IMR-90 (cell line): ENCODE results near the gene FRMD6. TPM values are rescaled to one million over a fixed set of nuclear protein-coding genes. Genes with fewer than 3 reads are reported as not detected.

ENCODE experiments used
- ATAC-seq: fragments of 200-7000 bp; cut with Tn5 transposase; 2 replicates; pipeline ENCODE4 v1.9.1; 2020; ENCODE audit warnings: low read depth, mild to moderate bottlenecking, moderate library complexity
- BruUV-seq: library from RNA; stranded (reverse); fragments of 400-500 nt; replicated peaks from 2 replicates; lab custom pipeline; 2021; lab: Mats Ljungman, UMichigan
- CTCF ChIA-PET: fragments of 300-600 bp; formaldehyde crosslinking; extraction: SDS; loops from one replicate; lab custom pipeline; 2021; ENCODE audit warnings: antibody characterized with exemption; lab: Yijun Ruan, JAX
- POLR2A ChIA-PET: fragments of 300-600 bp; sonication (Branson Sonifier 250); formaldehyde crosslinking; loops from one replicate; lab custom pipeline; 2022; ENCODE audit warnings: antibody characterized with exemption; ENCODE audit not compliant: unreplicated experiment; lab: Charles Lee
- DNase-seq: peaks from one replicate; pipeline ENCODE4 v3.0.0; 2013
- H2AFZ ChIP-seq: replicated peaks from 2 replicates; pipeline ENCODE3; 2013; ENCODE audit warnings: low read length, mild to moderate bottlenecking; ENCODE audit not compliant: poor library complexity
- H2AK5ac ChIP-seq: 2 replicates; pipeline ENCODE4 v1.6.1; 2013; ENCODE audit warnings: low read depth, low read length, inconsistent platforms
- H2AK9ac ChIP-seq: replicated peaks from 2 replicates; pipeline ENCODE3; 2013; ENCODE audit warnings: mild to moderate bottlenecking, low read depth, low read length, moderate library complexity; ENCODE audit not compliant: poor library complexity
- H2BK120ac ChIP-seq: 2 replicates; pipeline ENCODE4 v1.6.1; 2013; ENCODE audit warnings: low read depth, low read length, inconsistent platforms
- H2BK15ac ChIP-seq: 3 replicates; pipeline ENCODE4 v1.6.1; 2013; ENCODE audit warnings: low read depth, low read length, inconsistent platforms
- H2BK20ac ChIP-seq: 2 replicates; pipeline ENCODE4 v1.6.1; 2013; ENCODE audit warnings: low read depth, mild to moderate bottlenecking, inconsistent platforms, low read length, moderate library complexity
- H2BK5ac ChIP-seq: 2 replicates; pipeline ENCODE4 v1.6.1; 2013; ENCODE audit warnings: mild to moderate bottlenecking, low read depth, low read length, inconsistent platforms; ENCODE audit not compliant: poor library complexity, severe bottlenecking
- H3K14ac ChIP-seq: replicated peaks from 2 replicates; pipeline ENCODE4 v1.6.1; 2013; ENCODE audit warnings: low read depth, low read length, inconsistent platforms
- H3K18ac ChIP-seq: 2 replicates; pipeline ENCODE4 v1.6.1; 2013; ENCODE audit warnings: low read depth, low read length, control low read depth
- H3K23ac ChIP-seq: 2 replicates; pipeline ENCODE4 v1.6.1; 2013; ENCODE audit warnings: low read depth, low read length, inconsistent platforms
- H3K27ac ChIP-seq: 2 replicates; pipeline ENCODE4 v1.5.1; 2013; ENCODE audit warnings: mild to moderate bottlenecking, control low read depth, low read length; ENCODE audit not compliant: insufficient read depth
- H3K27me3 ChIP-seq: 2 replicates; pipeline ENCODE4 v1.6.1; 2013; ENCODE audit warnings: low read length; ENCODE audit not compliant: control insufficient read depth, insufficient read depth
- H3K36me3 ChIP-seq: 2 replicates; pipeline ENCODE4 v1.6.1; 2013; ENCODE audit warnings: low read length, mixed read lengths; ENCODE audit not compliant: control insufficient read depth, insufficient read depth
- H3K4ac ChIP-seq: 2 replicates; pipeline ENCODE4 v1.6.1; 2013; ENCODE audit warnings: low read depth, low read length, inconsistent platforms
- H3K4me1 ChIP-seq: 2 replicates; pipeline ENCODE4 v1.6.1; 2013; ENCODE audit warnings: low read length, mixed read lengths; ENCODE audit not compliant: control insufficient read depth, insufficient read depth
- H3K4me2 ChIP-seq: 2 replicates; pipeline ENCODE4 v1.6.1; 2013; ENCODE audit warnings: low read depth, mild to moderate bottlenecking, control low read depth, low read length, moderate library complexity
- H3K4me3 ChIP-seq: 2 replicates; pipeline ENCODE4 v1.5.1; 2013; ENCODE audit warnings: low read depth, mild to moderate bottlenecking, control low read depth, low read length, moderate library complexity; ENCODE audit not compliant: insufficient read depth
- H3K56ac ChIP-seq: 2 replicates; pipeline ENCODE4 v1.6.1; 2013; ENCODE audit warnings: low read length, inconsistent platforms; ENCODE audit not compliant: insufficient read depth; ENCODE audit errors: extremely low read depth
- H3K79me1 ChIP-seq, 2 experiments: 2 replicates each; pipeline ENCODE4 v1.6.1; 2013; ENCODE audit warnings: low read length in 2 of 2, inconsistent platforms in 1 of 2, low read depth in 1 of 2
- H3K9ac ChIP-seq: 2 replicates; pipeline ENCODE4 v1.6.1; 2013; ENCODE audit warnings: low read depth, low read length, control low read depth
- H3K9me1 ChIP-seq: 2 replicates; pipeline ENCODE4 v1.6.1; 2013; ENCODE audit warnings: low read length, inconsistent platforms; ENCODE audit not compliant: insufficient read depth
- H3K9me3 ChIP-seq: 2 replicates; pipeline ENCODE4 v1.6.1; 2013; ENCODE audit warnings: low read length; ENCODE audit not compliant: control insufficient read depth, insufficient read depth
- H4K20me1 ChIP-seq: 2 replicates; pipeline ENCODE4 v1.6.1; 2013; ENCODE audit warnings: low read length, inconsistent platforms; ENCODE audit not compliant: insufficient read depth
- H4K5ac ChIP-seq: 2 replicates; pipeline ENCODE4 v1.6.1; 2013; ENCODE audit warnings: mild to moderate bottlenecking, low read depth, low read length, control low read depth
- H4K8ac ChIP-seq, 2 experiments: 2 replicates each; pipeline ENCODE4 v1.6.1; 2013; ENCODE audit warnings: low read depth in 2 of 2, low read length in 2 of 2, control low read depth in 1 of 2, inconsistent platforms in 1 of 2
- H4K91ac ChIP-seq: 2 replicates; pipeline ENCODE4 v1.6.1; 2013; ENCODE audit warnings: low read depth, low read length, inconsistent platforms; ENCODE audit not compliant: insufficient read depth
- BHLHE40 ChIP-seq: fragments of 150-350 bp; IDR thresholded peaks from 2 replicates; pipeline ENCODE4 v1.6.1; 2016; ENCODE audit warnings: mild to moderate bottlenecking, low read depth, low read length
- CEBPB ChIP-seq: IDR thresholded peaks from 2 replicates; pipeline ENCODE4 v1.6.1; 2012; ENCODE audit warnings: low read depth, low read length, improper control_type of control experiment
- CHD1 ChIP-seq: IDR thresholded peaks from 2 replicates; pipeline ENCODE4 v1.6.1; 2012; ENCODE audit warnings: low read depth, low read length, improper control_type of control experiment
- CTCF ChIP-seq: conservative IDR thresholded peaks from 2 replicates; pipeline ENCODE4 v1.5.1; 2012; ENCODE audit warnings: mild to moderate bottlenecking, low read depth, low read length, improper control_type of control experiment
- ELK1 ChIP-seq: fragments of 150-350 bp; IDR thresholded peaks from 2 replicates; pipeline ENCODE4 v1.6.1; 2016; ENCODE audit warnings: low read depth, mild to moderate bottlenecking, low read length, moderate library complexity, borderline replicate concordance
- FOS ChIP-seq: fragments of 150-350 bp; IDR thresholded peaks from 2 replicates; pipeline ENCODE4 v1.6.1; 2016; ENCODE audit warnings: low read depth, low read length
- MAFK ChIP-seq: IDR thresholded peaks from 2 replicates; pipeline ENCODE4 v1.6.1; 2012; ENCODE audit warnings: low read depth, low read length, improper control_type of control experiment
- MAZ ChIP-seq: IDR thresholded peaks from 2 replicates; pipeline ENCODE4 v1.6.1; 2012; ENCODE audit warnings: low read depth, mild to moderate bottlenecking, low read length, improper control_type of control experiment, moderate library complexity, borderline replicate concordance
- MXI1 ChIP-seq: IDR thresholded peaks from 2 replicates; pipeline ENCODE4 v1.6.1; 2012; ENCODE audit warnings: low read depth, mild to moderate bottlenecking, low read length, moderate library complexity, borderline replicate concordance
- NFE2L2 ChIP-seq: fragments of 150-350 bp; IDR thresholded peaks from 2 replicates; pipeline ENCODE4 v1.6.1; 2016; ENCODE audit warnings: low read depth, mild to moderate bottlenecking, low read length
- POLR2A ChIP-seq: IDR thresholded peaks from 2 replicates; pipeline ENCODE4 v1.6.1; 2012; ENCODE audit warnings: mild to moderate bottlenecking, low read depth, low read length
- RAD21 ChIP-seq: IDR thresholded peaks from 2 replicates; pipeline ENCODE4 v1.6.1; 2012; ENCODE audit warnings: low read length, improper control_type of control experiment
- RCOR1 ChIP-seq: IDR thresholded peaks from 2 replicates; pipeline ENCODE4 v1.6.1; 2012; ENCODE audit warnings: mild to moderate bottlenecking, low read length, improper control_type of control experiment; ENCODE audit not compliant: insufficient replicate concordance
- RFX5 ChIP-seq: IDR thresholded peaks from 2 replicates; pipeline ENCODE4 v1.8.0; 2012; ENCODE audit warnings: low read depth, mild to moderate bottlenecking, low read length, moderate library complexity
- SMC3 ChIP-seq: fragments of 150-350 bp; IDR thresholded peaks from 2 replicates; pipeline ENCODE4 v1.6.1; 2016; ENCODE audit warnings: low read depth, mild to moderate bottlenecking, antibody characterized with exemption, low read length, moderate library complexity
- USF2 ChIP-seq: fragments of 150-350 bp; IDR thresholded peaks from 2 replicates; pipeline ENCODE4 v1.6.1; 2017; ENCODE audit warnings: mild to moderate bottlenecking, antibody characterized with exemption, low read length, low read depth
- WGBS, 2 experiments: methylation state at CpG; one replicate each; pipeline versions ENCODE4 v1.1.5 to v1.1.7; 2013; ENCODE audit warnings: missing lambda C conversion rate in 2 of 2; ENCODE audit not compliant: insufficient read length in 1 of 2; ENCODE audit errors: extremely low coverage in 2 of 2; 5-methylcytosine and 5-hydroxymethylcytosine counted together
- dilution Hi-C: fragments of 300-500 bp; cut with HindIII; formaldehyde crosslinking; loops from one replicate; pipeline ENCODE4 v1.14.3; 2018; ENCODE audit warnings: low sequenced_read_pairs; ENCODE audit not compliant: unreplicated experiment
- in situ Hi-C: fragments of 300-500 bp; cut with MboI; formaldehyde crosslinking; loops from 3 replicates; pipeline ENCODE4 v1.14.3; 2019; ENCODE audit warnings: low sequenced_read_pairs, inconsistent platforms, mixed read lengths
- intact Hi-C: fragments of 100-400 bp; cut with micrococcal nuclease; formaldehyde crosslinking; loops from 2 replicates; pipeline ENCODE4 v1.10.0; 2022
- polyA plus RNA-seq, 3 experiments: library from polyadenylated mRNA; depleted of rRNA; stranded (reverse); fragments of >200 nt; gene quantifications; 2 replicates each; pipeline ENCODE4 v1.2.3, GENCODE V29; 2012; ENCODE audit warnings: low replicate concordance in 1 of 3
- total RNA-seq: library from RNA; depleted of rRNA; stranded (reverse); fragments of >200 nt; gene quantifications from 2 replicates; pipeline ENCODE4 v1.2.3, GENCODE V29; 2012

The FRMD6 gene
- total and polyA plus RNA-seq, 2 of the 4 experiments (the other 2 are of a cell fraction), result 243 to 682 TPM

GRCh38 chr14:51744372-51745130, 92.8 kb downstream of the FRMD6 start:
- Histone ChIP-seq H4K20me1 (no peaks in the 10 kb centered on the region), H3K23ac (no peak overlapping the region), H2BK5ac (no peak overlapping the region), H3K9me3 (no peaks in the 10 kb centered on the region), H2BK120ac (no peak overlapping the region), H3K79me1 (no peaks in the 10 kb centered on the region), H3K4me1 (no peaks in the 10 kb centered on the region), H4K91ac (no peak overlapping the region), H2AK5ac (no peak overlapping the region), H2AFZ (no peak overlapping the region), H2AK9ac (no peak overlapping the region), H3K4me3 (no peak overlapping the region), H3K9me1 (no peaks in the 10 kb centered on the region), H4K5ac (no peak overlapping the region), H3K27ac (no peak overlapping the region), H4K8ac (no peak overlapping the region), H3K9ac (no peak overlapping the region), H3K4me2 (no peak overlapping the region), H3K56ac (no peak overlapping the region), H3K18ac (no peak overlapping the region), H3K36me3 (no peaks in the 10 kb centered on the region), H2BK15ac (no peak overlapping the region), H2BK20ac (no peak overlapping the region), H3K27me3 (no peaks in the 10 kb centered on the region; the same call in 1 of the 2 replicates), H3K4ac (no peak overlapping the region), H3K14ac (no peak overlapping the region)
- ATAC-seq (no peak), DNase-seq (no peak)
- BruUV-seq, result no TSS peak
- in situ Hi-C loops, result no loop called here
- ChIA-PET POLR2A (no interaction called here), CTCF (no interaction called here)
- intact Hi-C loops, result no loop called here
- dilution Hi-C loops, result no loop called here
- TF ChIP-seq CHD1, result no peak
- no peak for TF ChIP-seq CEBPB
- TF ChIP-seq RFX5, result no peak
- TF ChIP-seq SMC3, result no peak
- no peak for TF ChIP-seq MXI1
- no peak for TF ChIP-seq ELK1
- TF ChIP-seq MAFK, result no peak
- TF ChIP-seq POLR2A, result no peak
- no peak for TF ChIP-seq USF2
- no peak for TF ChIP-seq NFE2L2
- no peak for TF ChIP-seq RAD21
- TF ChIP-seq RCOR1, result no peak
- TF ChIP-seq CTCF, result no peak
- no peak for TF ChIP-seq FOS
- TF ChIP-seq MAZ, result no peak
- TF ChIP-seq BHLHE40, result no peak
- 84% methylated on average over 10 of the region's 31 CpGs; no CpG with 5 or more reads in 1 of the 2 experiments for WGBS, 2 experiments
